ENCODE measurements around the gene FAM216A. TPM values are rescaled to one million over a fixed set of nuclear protein-coding genes. Genes with fewer than 3 reads are reported as not detected.
"Not testable (repeated sequence)": the region's sequence is repeated elsewhere in the genome, so short reads cannot be mapped to it uniquely, and the experiment has no call there.

FAM216A gene
- total and polyA plus RNA-seq, 8 donors: 0.37 to 2.8 (median 1.2) TPM

- intact Hi-C loops (cut with DNase I): loop anchor here (10.0 kb wide), 2 partner anchors 319 to 329 kb away; no protein-coding TSS in a partner anchor
Measured at GRCh38 chr12:110424237-110424636, 44.4 kb upstream of the FAM216A start.

GRCh38 chr12:110426406-110426805, 42.2 kb upstream of the FAM216A start:
- no peak for TF ChIP-seq CTCF (IDR thresholded peaks at IDR 0.05)
- H3K36me3 ChIP-seq: no peaks in the 10 kb centered on the region
- H3K4me1 ChIP-seq: no peaks in the 10 kb centered on the region
- intact Hi-C loops (cut with DNase I): loop anchor here (10.0 kb wide), 2 partner anchors 322 to 332 kb away; no protein-coding TSS in a partner anchor
- ATAC-seq (no peak), DNase-seq (no peak), FAIRE-seq (no peak)
- no peak overlapping the region for H3K27ac ChIP-seq
- H3K27me3 ChIP-seq: no peaks in the 10 kb centered on the region
- 33 to 37% methylated on average over 3 of the region's 3 CpGs for WGBS, 2 donors
- no peaks in the 10 kb centered on the region for H3K9me3 ChIP-seq
- no peak overlapping the region for H3K4me3 ChIP-seq

More at GRCh38 chr12:110424237-110424636, 44.4 kb upstream of the FAM216A start:
- Histone ChIP-seq H3K27me3 (no peaks in the 10 kb centered on the region), H3K36me3 (no peaks in the 10 kb centered on the region), H3K27ac (no peak overlapping the region), H3K4me3 (no peak overlapping the region), H3K9me3 (no peaks in the 10 kb centered on the region), H3K4me1 (no peaks in the 10 kb centered on the region)
- no peak for FAIRE-seq
- no peak for TF ChIP-seq CTCF (IDR thresholded peaks at IDR 0.05)
- DNase-seq: no peak
- WGBS, 2 donors: 43 to 61% methylated on average over 3 of the region's 3 CpGs
- no peak for ATAC-seq

- H3K9me3 ChIP-seq, H3K27me3 ChIP-seq, H3K4me3 ChIP-seq, H3K36me3 ChIP-seq, ATAC-seq, H3K27ac ChIP-seq, FAIRE-seq, H3K4me1 ChIP-seq: not testable (repeated sequence)
- intact Hi-C loops (cut with DNase I): loop anchor here (10.0 kb wide), 2 partner anchors 325 to 335 kb away; no protein-coding TSS in a partner anchor
- WGBS, 2 donors: 87 to 91% methylated on average over 15 of the region's 15 CpGs
- peak in 1 of 6 donors; percentile 61 for DNase-seq
Measured at GRCh38 chr12:110429676-110430075, 39.0 kb upstream of the FAM216A start.

GRCh38 chr12:110431957-110432587, 36.6 kb upstream of the FAM216A start:
- DNase-seq: no peak
- Histone ChIP-seq H3K9me3 (no peaks in the 10 kb centered on the region), H3K27ac (peak overlapping the region in 2 of 4 donors; percentile 27 to 33), H3K4me3 (peak overlapping the region in 3 of 4 donors; percentile 14 to 51 (median 44)), H3K27me3 (no peaks in the 10 kb centered on the region), H3K4me1 (no peaks in the 10 kb centered on the region), H3K36me3 (peaks cover 0 to 27% (median 5%) of the 10 kb centered on the region in 3 donors)
- WGBS, 2 donors: 76% methylated on average over 12 of the region's 12 CpGs
- ATAC-seq: peak in 1 of 4 donors; percentile 17
- peak; percentile 96 for FAIRE-seq
- TF ChIP-seq CTCF (IDR thresholded peaks at IDR 0.05): no peak
- intact Hi-C loops (cut with DNase I): no loop called here

- TF ChIP-seq CTCF (IDR thresholded peaks at IDR 0.05): no peak
- DNase-seq (no peak), FAIRE-seq (no peak), ATAC-seq (no peak)
- Histone ChIP-seq H3K4me1 (no peaks in the 10 kb centered on the region), H3K27me3 (no peaks in the 10 kb centered on the region), H3K4me3 (no peak overlapping the region), H3K36me3 (peaks cover 3 to 39% (median 12%) of the 10 kb centered on the region in 3 donors), H3K9me3 (no peaks in the 10 kb centered on the region), H3K27ac (no peak overlapping the region)
- WGBS, 2 donors: 57 to 58% methylated on average over 2 of the region's 2 CpGs
- intact Hi-C loops (cut with DNase I): no loop called here
Measured at GRCh38 chr12:110436231-110436630, 32.4 kb upstream of the FAM216A start.
